HG02763 (cell line): ENCODE measurements around the gene TIGD1.
"Not testable (repeated sequence)": the region's sequence is repeated elsewhere in the genome, so short reads cannot be mapped to it uniquely, and the experiment has no call there.

Experiments used
- ATAC-seq: cut with Tn5 transposase; IDR thresholded peaks from one replicate; pipeline ENCODE4 v1.9.1; 2021; ENCODE audit warnings: mild to moderate bottlenecking, moderate library complexity; ENCODE audit not compliant: unreplicated experiment

The TIGD1 gene

GRCh38 chr2:232571026-232571474, 20.7 kb upstream of the TIGD1 start:
- no peak for ATAC-seq

GRCh38 chr2:232570481-232570880, 20.1 kb upstream of the TIGD1 start:
- ATAC-seq: not testable (repeated sequence)

GRCh38 chr2:232569541-232569940, 19.2 kb upstream of the TIGD1 start:
- no peak for ATAC-seq

GRCh38 chr2:232568161-232568560, 17.8 kb upstream of the TIGD1 start:
- ATAC-seq: no peak

- ATAC-seq: no peak
Measured at GRCh38 chr2:232567721-232568120, 17.4 kb upstream of the TIGD1 start.

DNA sequence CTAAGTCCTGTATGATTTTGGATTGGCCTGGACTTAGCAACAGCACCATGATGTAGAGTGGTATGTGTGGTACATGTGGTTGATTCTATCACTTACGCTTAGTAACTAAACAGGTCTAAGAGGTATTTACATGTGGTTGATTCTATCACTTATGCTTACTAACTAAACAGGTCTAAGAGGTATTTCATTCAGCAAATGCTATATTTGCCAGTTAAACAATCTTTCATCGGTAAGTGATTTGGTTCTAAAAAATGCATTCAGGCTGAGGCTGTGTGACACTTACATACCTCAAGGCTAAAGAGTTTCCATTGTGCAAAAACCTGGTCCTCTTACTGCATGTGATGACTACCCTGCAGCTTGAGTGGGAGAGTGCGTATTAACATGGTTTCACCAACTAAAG, 13.2 kb upstream of the TIGD1 start:
- ATAC-seq: no peak

- no peak for ATAC-seq
Measured at GRCh38 chr2:232562515-232563151, 12.3 kb upstream of the TIGD1 start.

DNA sequence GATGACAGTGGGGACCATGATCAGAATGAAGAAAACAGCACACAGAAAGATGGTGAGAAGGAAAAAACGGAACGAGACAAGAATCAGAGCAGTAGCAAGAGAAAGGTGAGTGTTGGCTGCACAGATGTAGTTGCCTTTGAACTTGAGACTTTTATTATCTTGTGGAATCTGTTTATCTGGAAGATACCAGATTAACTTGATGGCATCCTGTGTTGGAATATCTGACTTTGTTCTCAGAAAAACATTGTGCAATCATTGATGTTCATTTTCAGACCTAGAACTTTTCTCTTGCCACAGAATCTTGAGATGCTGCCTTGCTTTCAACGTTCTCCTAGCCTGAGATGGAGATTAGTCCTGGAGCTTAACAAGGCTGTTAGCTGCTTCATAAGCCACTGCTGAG, 6.1 kb upstream of the TIGD1 start:
- no peak for ATAC-seq

DNA sequence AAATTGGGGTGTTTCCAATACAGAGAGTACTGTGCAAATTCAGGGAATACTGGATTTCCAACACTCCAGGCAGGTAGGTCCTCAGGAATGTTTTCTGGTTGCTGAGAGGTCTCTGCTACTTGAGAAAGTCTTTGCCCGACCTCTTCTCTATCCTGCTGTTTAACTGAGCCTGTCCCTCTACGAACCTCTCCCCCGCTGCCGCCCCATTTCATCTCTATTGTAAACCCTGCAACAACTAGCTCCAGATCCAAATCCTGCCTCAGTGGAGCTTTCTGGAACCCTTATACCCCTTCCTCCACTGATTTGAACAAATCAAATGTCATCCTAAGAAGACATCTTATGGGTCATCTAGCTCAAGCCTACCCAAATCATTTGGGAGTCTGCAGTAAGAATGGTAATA, 1.4 kb upstream of the TIGD1 start:
- no peak for ATAC-seq

DNA sequence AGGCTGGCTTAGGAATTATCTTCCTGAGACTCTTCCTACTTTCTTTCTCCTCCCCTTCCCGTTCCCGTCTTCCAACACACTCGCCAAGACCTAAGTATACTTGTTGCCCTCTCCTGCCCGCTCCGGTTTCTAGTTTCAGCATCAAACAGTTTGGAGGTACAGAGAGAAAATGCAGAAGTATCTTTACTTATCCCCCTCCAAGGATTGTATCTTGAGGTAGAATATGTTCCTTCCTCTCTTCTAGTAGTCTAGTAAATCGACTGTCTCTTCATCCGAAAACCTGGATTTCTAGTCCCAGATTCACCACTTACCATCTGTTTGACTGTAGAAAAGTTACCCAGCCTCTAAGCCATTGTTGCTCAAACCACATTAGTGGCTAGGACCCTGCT, 887 bp upstream of the TIGD1 start:
- ATAC-seq: no peak

DNA sequence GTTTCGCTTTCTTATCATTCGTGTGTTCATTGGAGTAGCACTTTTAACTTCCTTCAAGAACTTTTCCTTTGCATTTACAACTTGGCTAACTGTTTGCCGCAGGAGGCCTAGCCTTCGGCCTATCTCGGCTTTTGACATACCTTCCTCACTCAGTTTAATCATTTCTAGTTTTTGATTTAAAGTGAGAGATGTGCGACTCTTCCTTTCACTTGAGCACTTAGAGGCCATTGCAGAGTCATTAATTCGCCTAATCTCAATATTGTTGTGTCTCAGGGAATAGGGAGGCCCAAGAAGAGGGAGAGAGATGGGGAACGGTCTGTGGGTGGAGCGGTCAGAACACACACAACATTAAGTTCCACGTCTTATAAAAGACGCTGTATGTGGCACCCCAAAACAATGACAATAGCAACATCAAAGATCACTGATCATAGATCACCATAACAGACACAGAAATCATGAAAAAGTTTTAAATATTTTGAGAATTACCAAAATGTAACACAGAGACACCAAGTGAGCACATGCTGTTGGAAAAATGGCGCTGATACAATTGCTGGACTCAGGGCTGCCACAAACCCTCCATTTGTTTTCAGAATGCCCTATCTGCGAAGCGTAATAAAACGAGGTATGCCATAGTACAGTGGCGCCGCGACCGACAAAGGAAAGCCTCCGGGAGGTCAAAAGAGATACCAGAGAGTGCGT, 553 bp downstream of the TIGD1 start:
- ATAC-seq: no peak

GRCh38 chr2:232547991-232548390, 2.4 kb downstream of the TIGD1 start:
- ATAC-seq: no peak

DNA sequence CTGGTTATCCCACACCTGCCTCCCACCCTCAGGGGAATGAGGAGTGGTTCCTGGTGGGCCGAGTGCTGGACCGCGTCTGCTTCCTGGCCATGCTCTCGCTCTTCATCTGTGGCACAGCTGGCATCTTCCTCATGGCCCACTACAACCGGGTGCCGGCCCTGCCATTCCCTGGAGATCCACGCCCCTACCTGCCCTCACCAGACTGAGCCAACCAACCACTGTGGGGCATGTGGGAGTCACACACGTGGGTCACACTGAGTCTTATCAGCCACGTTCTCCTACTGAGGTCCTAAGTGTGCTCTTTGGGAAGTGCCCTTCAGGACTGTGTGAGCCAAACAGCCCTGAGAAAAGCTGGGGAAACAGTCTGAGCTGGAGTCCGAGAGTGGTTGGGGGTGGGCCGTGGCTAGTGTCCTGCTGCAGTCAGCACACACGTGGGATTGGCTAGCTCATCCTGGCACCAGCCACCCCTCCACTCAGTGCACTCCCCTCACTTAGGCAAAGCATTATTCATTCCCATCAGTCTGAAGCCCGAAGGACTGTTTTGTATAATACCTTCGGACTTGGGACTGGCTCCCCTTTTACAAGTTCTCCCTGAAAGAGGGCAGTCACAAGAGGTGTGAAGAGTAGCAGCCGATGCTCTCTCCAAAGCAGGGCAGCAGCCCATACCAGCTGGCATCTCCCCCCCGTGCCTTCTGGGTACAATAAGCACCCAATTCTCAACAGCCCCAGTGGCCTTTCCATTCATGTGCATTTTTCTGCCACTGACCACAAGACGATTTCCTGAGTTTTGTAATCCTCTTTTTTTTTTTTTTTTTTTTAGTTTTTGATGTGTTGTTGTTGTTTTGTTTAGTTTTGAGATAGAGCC, 4.6 kb downstream of the TIGD1 start:
- ATAC-seq: no peak

- ATAC-seq: no peak
Measured at GRCh38 chr2:232544674-232545073, 5.7 kb downstream of the TIGD1 start.

DNA sequence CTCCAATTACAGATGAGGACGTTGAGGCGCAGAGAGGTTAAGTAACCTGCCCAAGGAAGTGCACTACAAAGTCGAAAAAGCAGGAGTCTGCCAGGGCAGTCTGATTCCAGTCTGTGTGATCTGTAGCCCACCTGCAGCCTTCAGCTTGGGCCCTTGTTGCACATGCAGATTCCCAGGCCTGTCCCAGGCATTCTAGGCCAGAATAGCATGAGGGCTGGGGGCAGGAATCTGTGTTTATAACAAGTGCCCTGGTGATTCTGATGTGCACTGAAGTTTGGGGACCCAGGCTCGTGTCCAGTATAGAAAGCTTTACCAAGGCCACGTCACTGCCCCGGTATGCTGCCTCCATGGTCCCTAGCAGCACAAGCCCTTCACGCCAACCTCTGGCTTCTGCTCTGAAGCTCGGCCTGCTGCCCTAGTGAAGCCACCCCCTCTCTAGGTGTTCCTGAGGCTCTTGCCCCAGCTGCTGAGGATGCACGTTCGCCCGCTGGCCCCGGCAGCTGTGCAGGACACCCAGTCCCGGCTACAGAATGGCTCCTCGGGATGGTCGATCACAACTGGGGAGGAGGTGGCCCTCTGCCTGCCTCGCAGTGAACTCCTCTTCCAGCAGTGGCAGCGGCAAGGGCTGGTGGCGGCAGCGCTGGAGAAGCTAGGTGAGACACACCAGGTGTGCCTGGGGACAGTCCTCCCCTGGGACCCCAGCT, 6.3 kb downstream of the TIGD1 start:
- no peak for ATAC-seq

- ATAC-seq: no peak
Measured at GRCh38 chr2:232543491-232543890, 6.9 kb downstream of the TIGD1 start.

DNA sequence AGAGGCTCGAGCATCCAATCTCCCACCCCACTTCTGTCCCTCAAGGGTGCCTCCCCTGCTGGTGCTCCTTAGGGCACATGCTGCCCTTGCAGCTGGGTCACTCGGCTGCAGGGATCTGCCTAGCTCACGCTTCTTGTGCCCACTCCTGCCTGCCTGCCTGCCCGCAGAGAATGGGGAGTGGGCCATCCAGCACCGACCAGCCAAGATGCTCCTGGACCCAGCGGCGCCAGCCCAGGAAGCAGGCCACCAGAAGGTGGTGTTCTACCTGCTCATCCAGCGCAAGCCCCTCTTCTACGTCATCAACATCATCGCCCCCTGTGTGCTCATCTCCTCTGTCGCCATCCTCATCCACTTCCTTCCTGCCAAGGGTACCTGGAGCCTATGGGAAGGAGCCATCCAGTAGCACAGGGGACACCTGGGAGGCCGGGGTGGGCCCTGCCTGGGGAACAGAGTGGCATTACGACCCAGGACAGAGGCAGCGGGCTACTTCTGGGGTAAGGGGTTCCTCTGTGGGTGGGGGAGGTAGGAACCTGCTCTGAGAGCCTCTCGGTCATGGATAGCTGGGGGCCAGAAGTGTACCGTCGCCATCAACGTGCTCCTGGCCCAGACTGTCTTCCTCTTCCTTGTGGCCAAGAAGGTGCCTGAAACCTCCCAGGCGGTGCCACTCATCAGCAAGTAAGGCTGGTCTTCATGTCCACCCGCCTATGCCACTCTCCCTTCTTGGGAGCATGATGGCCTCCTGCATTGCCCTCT, 7.5 kb downstream of the TIGD1 start:
- no peak for ATAC-seq

DNA sequence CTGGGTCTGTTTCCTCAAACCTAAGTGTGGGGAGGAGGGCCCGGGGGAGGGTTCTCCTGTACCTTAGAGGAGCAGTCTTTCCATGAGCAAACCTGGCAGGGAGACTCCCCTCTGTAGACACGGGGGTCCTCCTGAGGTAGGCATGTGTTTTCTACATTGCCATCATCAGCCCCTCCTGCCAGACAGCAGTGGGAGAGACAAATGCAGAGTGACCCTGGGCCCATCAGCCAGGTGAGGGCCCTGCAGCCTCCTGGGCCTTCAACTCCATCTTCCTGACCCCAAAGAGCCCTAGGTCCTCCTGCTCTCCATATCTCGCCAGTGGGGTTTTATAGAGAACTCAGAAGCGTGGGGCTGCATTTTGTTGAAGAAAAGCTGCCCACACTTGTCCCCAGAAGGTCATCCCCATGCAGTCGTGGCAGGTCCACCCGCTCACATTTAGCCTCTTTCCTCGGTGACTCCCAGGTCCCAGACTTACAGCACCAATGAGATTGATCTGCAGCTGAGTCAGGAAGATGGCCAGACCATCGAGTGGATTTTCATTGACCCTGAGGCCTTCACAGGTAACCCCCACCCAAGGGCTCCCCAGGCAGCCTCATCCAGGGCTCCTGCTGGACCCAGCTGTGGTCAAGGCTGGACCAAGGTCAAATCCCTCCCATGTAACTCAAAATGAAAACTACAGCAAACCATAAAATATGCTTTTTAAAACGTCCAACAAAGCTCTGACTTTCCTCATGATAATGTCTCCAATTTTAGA, 8.2 kb downstream of the TIGD1 start:
- ATAC-seq: no peak

GRCh38 chr2:232541195-232541960, 9.0 kb downstream of the TIGD1 start:
- ATAC-seq: no peak
